ENCODE results near the gene CARD9.

The CARD9 gene

DNA sequence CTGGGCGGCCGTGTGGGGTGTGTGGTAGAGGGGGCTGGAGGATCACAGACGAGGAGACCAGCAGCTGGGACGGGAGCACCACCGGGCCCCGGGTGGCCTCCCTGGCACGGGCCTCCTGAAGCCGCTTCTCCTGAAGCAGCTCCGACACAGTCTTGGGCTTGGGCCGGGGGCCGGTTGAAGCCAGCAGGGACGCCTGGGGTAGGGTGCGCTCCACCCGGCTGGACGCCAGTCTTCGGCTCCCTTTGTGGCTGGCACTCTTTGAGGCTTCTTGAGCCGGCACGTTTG, 5.5 kb upstream of the CARD9 start:
- DNase-seq = no peak

- no peak for DNase-seq
These were observed 4.9 kb upstream of the CARD9 start for GRCh38 chr9:136378170-136379002.

- no peak for DNase-seq
These were observed 4.1 kb upstream of the CARD9 start for GRCh38 chr9:136377341-136378169.

DNA sequence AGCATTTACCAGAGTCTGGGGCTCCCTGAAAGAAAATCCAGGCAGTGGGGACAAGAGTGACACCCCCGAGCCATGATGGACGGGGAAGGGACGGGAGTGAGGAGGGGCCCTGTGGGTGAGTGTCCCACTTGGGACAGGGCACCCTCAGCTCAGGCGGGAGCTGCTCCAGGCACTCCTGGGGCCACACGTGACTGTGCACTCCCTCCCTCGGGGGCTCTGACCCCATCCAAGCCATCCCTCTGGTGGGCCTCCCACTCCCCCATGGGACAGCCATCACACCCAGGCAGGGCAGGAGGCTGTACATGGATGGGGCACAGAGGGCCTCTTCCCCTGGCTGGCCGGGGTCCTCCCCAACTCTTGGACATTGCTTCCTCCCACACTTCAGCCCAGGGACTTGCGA, 3.0 kb upstream of the CARD9 start:
- DNase-seq = no peak

DNA sequence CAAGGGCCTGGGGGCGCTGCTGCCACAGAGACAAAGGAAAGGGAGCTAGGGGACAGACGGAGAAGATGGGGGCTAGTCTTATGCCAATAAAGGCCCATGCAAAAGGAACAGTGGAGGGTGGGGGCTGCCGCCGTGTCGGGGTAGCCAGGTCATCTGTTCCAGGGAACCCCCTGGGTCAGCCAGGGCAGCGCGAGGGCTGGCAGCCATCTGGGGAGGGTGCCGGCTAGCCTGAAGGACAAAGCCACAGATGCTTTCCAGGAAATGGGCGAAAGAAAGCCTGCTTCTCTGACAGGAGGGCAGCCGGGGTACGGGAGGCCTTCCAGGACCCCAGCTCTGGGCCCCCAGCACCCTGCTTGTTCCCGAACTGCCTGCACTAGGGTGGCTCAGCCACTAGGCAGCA, 1.6 kb upstream of the CARD9 start:
- DNase-seq = no peak

GRCh38 chr9:136374183-136374575, 710 bp upstream of the CARD9 start:
- DNase-seq = no peak

- no peak for DNase-seq
These were observed 739 bp downstream of the CARD9 start for GRCh38 chr9:136372561-136373299.

GRCh38 chr9:136372006-136372405, 1.5 kb downstream of the CARD9 start:
- DNase-seq = no peak

GRCh38 chr9:136371533-136371880, 2.0 kb downstream of the CARD9 start:
- DNase-seq = no peak

DNA sequence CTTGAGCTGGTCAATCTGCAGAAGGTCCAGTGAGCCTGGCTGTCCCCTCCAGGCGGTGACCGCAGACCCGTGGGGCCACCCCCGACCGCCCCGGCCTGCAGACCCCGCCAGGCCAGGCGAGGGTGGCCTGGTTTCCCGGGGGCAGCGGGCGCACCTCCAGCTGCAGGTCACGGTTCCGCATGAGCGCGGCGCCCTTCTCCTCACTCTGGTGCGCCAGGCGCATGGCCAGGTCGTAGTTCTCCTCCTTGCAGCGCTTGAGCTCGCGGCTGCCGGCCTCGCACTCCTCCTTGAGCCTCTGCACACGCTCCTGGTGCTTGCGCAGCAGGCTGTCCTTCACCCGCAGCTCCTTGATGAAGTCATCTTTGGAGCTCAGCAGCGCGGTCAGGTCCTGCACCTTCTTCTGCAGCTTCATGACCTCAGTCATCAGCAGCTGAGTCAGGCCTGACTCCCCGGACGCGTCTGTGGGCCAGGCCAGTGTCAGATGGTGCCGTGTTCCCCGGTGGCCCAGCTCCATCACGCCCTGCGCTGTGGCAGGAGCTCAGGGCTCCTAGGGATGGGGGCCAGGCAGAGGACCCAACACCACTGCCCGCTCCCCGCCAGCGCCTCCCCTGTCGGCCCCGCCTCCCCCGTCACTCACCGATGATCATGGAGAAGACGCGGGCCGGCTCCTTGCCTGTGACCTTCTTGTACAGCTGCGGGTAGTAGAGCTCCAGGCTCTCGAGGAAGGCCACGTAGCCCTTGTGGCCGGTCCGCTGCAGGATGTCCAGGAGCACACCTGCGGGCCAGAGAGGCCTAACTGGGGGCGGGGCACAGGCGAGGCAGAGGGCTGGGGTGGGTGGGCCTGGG, 2.6 kb downstream of the CARD9 start:
- DNase-seq = no peak

DNA sequence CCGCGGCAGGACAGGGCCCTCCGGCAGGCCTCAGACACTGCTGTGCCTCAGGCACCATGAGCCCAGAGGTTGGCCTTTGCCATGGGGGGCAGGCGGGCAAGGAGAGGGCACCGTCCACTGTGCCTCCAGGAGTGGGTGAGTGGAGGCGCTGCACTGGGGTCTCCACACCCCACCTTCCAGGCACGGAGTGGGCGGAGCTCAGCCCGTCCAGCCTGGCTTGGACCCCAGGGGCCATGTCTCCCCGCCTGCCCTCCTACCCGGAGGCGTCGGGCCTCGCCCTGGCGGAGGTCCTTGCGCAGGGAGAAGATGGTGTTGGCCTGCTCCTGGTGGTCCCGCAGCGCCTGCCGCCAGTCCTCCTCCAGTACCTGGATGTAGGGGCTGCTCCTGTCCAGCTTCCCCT, 3.4 kb downstream of the CARD9 start:
- DNase-seq = no peak

DNA sequence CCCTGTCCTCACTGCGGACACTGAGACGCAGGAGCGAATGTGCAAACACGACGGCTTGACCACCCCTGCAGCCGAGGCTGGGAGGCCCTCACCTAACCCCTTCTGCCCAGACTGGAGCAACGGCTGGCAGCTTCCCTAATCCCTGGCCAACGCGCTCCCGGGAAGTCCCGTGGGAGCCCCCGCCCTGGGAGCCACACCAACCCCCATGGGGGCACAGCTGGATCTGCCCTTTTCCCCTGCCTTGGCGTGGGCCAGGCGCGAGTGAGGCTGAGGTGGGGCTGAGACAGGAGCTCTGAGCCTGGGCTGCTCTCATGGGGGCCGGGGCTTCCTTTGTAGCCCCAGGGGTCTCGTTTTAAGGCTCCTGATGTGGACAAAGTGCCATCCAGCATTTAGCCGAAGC, 5.3 kb downstream of the CARD9 start:
- no peak for DNase-seq

- no peak for DNase-seq
These were observed 5.9 kb downstream of the CARD9 start for GRCh38 chr9:136367296-136368145.

GRCh38 chr9:136366826-136367225, 6.6 kb downstream of the CARD9 start:
- no peak for DNase-seq

- DNase-seq = no peak
These were observed 7.7 kb downstream of the CARD9 start for GRCh38 chr9:136365775-136366222.

DNA sequence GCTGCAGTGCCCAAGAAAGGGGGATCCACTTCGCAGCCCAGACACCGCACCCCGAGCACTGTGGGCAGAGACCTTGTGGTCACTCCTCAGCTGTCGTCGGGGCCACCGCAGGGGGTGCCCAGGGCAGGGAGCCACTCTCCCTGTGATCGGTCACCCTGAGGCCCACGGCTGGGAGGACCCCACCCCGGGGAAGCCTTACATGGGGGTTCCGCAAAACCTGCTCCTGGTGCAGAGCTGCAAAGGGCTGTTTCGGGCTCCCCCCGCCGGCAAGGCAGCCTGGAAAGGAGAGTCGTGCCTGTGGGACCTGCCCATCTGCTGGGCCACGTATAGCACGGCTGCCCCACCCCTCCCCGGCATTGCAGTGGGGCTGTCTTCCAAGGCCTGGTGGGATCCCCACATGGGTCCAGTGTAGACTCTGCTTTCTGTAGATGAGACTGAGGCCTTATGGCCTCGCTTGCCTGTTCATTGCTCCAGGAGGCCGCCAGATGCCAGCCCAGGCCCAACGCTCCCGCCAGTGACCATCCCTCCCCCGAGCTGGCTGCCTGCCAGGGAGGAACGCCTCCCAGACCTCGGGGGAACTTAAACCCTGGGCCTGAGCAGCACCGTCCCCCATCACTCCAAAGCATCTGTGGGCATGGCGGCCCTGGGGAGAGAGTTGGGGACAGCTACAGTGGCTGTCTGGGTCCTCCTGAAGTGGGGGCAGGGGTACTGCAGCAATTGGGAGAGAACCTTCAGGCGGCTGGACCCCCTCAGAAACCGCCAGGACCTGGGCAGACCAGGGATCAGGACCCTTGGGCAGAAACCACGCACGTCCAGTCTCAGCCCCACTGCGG, 8.3 kb downstream of the CARD9 start:
- no peak for DNase-seq

DNA sequence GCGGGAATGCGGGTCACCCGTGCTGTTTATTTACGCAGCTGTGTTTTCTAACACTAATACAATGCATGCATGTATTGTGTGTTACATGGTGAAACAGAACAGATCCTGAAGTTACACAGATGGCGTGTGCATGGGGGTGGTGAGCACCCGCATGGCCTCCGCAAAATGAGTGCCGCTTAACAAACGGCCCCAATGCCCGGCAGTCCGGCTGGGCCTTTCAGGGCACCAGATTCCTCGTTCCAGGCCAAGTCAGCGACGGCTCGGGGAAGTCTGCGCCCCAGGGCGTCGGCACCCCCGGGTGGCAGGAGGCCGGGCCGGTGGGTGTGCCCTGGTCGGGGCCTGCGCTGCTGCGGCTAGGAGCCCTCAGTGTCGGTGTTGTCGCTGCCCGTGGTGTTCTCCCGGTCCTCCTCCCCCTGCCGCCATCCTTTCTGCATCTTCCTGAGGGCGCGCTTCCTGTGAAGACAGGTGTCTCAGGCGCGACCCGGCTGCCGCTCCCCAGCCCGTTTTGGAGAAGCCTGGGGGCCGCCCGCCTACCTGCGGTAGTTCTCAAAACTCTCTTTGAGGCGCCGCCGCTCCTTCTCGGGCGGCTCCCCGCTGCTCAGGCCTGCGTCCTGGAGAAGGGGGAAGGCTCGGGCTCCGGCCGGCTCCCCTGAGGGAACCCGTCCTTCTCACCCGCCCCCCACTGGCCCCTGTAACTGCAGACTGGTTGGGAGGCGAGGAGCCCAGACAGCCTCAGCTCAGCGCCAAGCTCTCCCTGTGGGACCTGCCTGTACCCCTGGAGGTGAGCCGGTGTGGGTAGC, 9.3 kb downstream of the CARD9 start:
- DNase-seq = no peak

DNA sequence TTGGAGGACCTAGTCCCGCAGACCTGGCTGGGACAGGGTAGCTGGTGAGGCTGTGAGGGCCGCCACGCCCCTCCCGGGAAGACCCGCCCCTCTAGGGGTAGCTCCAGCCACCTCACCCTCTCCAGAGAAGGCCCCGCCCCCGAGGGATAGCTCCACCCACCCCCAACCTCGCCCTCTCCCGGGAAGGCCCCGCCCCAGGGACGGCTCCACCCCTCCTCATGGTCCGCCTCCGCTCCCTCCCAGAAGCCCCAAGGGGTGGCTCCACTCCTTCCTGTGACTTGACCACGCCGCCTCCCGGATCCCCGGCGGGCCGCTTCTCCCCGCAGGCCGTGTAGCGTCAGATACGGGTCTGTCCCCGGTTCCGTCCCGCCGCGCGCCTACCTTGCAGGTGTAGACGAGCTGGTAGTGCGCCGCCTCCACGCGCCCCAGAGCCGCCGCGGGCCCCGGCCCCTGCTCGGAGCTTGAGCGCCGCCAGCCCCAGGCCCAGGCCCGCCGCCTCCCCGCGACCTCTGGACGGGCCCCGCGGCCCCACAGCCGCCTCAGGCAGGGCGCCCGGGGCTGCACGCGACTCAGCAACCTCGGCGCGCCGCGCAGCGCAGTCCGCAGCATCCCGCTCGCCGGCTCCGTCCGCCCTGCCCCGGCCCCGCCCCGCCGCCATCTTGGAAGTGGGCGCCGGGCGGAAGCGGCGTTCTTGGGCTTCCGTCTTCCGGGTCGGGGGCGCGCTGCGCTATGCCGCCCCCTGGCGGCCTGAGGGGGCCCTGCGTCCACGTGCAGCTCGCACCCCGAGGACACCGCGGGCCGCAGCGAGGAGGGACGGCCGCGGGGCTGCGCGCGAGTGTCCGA, 10.1 kb downstream of the CARD9 start, which contains the start of gene DNLZ:
Gene DNLZ (minus strand): TSS at position 639 of the 843 bp plus-strand sequence. CDS start 30 bp downstream, at position 609.
- peak; percentile 87 for DNase-seq

DNA sequence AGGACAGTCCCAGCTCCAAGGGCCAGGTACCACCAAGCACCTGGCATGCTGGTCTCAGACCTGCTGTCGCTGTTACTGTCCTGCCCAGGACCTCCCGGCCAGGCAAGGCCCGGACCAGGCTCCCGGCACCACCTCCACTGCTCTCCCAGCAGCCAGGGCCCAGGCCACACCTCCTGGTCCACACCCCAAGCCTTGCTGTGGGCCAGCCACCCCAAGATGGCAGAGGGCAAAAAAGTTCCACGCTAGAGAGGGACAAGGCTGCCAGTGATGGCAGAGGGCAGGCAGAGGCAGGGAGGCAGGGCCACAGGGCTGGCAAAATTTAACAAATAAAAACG, 11.1 kb downstream of the CARD9 start:
- DNase-seq = no peak

Measured in activated gamma-delta T cell treated with Interleukin-2 at 50 U/mL for 16 hours (primary cell).